CD4-positive, CD25-positive, alpha-beta regulatory T cell (primary cell): ENCODE data around the gene UBA3. TPM values are rescaled to one million over a fixed set of nuclear protein-coding genes. Genes with fewer than 3 reads are reported as not detected.

ENCODE experiments used
- ATAC-seq, 2 donors: fragments of 150-1000 bp; cut with Tn5 transposase; one replicate each; pipeline ENCODE4 v1.10.0; 2021; ENCODE audit warnings: low read depth in 2 of 2, moderate number of reproducible peaks in 2 of 2, moderate library complexity in 1 of 2
- DNase-seq, 3 donors: peaks; one replicate each; pipeline versions ENCODE4 v3.0.0 to v3.0.0-alpha.2; 2012 to 2022; ENCODE audit warnings: mixed read lengths in 1 of 3
- H3K27ac ChIP-seq: one replicate; pipeline ENCODE4 v1.7.0; 2013; ENCODE audit warnings: mild to moderate bottlenecking, low read length; ENCODE audit not compliant: insufficient read depth, poor library complexity, severe bottlenecking
- H3K27me3 ChIP-seq: one replicate; pipeline ENCODE4 v1.7.0; 2013; ENCODE audit warnings: low read length; ENCODE audit not compliant: control insufficient read depth, insufficient read depth
- H3K36me3 ChIP-seq: one replicate; pipeline ENCODE4 v1.7.0; 2013; ENCODE audit warnings: mild to moderate bottlenecking, low read length, moderate library complexity; ENCODE audit not compliant: control insufficient read depth, insufficient read depth
- H3K4me1 ChIP-seq: 2 replicates; pipeline ENCODE4 v1.7.0; 2013; ENCODE audit warnings: mild to moderate bottlenecking, low read length; ENCODE audit not compliant: insufficient read depth, control insufficient read depth, poor library complexity, severe bottlenecking
- H3K4me3 ChIP-seq: one replicate; pipeline ENCODE4 v1.7.0; 2013; ENCODE audit warnings: low read depth, mild to moderate bottlenecking, low read length, moderate library complexity
- H3K9me3 ChIP-seq, 2 experiments: 1 replicate in 1 of 2; 2 replicates in 1 of 2; pipeline ENCODE4 v1.7.0; 2013; ENCODE audit warnings: low read length in 2 of 2, mild to moderate bottlenecking in 1 of 2, moderate library complexity in 1 of 2; ENCODE audit not compliant: control insufficient read depth in 2 of 2
- H3K27ac Mint-ChIP-seq, 3 donors: one replicate each; pipeline ENCODE4 v1.8.0; 2020 to 2022; ENCODE audit warnings: mild to moderate bottlenecking in 3 of 3, mixed read lengths in 3 of 3, moderate library complexity in 2 of 3
- H3K27me3 Mint-ChIP-seq: one replicate; pipeline ENCODE4 v1.8.0; 2022; ENCODE audit warnings: mild to moderate bottlenecking, mixed read lengths
- H3K36me3 Mint-ChIP-seq: one replicate; pipeline ENCODE4 v1.8.0; 2020; ENCODE audit warnings: mixed read lengths
- H3K4me1 Mint-ChIP-seq, 4 donors: one replicate each; pipeline ENCODE4 v1.8.0; 2020 to 2022; ENCODE audit warnings: mixed read lengths in 4 of 4, mild to moderate bottlenecking in 1 of 4
- H3K4me3 Mint-ChIP-seq, 4 donors: one replicate each; pipeline ENCODE4 v1.8.0; 2020 to 2022; ENCODE audit warnings: mild to moderate bottlenecking in 4 of 4, mixed read lengths in 4 of 4, moderate library complexity in 3 of 4
- H3K9me3 Mint-ChIP-seq, 7 donors: one replicate each; pipeline ENCODE4 v1.8.0; 2020 to 2022; ENCODE audit warnings: mixed read lengths in 7 of 7, mild to moderate bottlenecking in 3 of 7, moderate library complexity in 2 of 7
- polyA plus RNA-seq, 4 donors: library from polyadenylated mRNA; unstranded; fragments of 300-500 nt; fragmentation: Illumina TruSeq; gene quantifications; one replicate each; pipeline ENCODE4 v1.2.3, GENCODE V29; 2021
- total RNA-seq: library from RNA; stranded (reverse); gene quantifications from one replicate; pipeline ENCODE4 v1.2.3, GENCODE V29; 2022

UBA3 gene
- 62.9 TPM for total RNA-seq
- 10 to 100 TPM; 51.9 to 75.5 (median 61.6) TPM for polyA plus RNA-seq

GRCh38 chr3:69080233-69080920, at the start of gene UBA3:
Gene UBA3 (minus strand): TSS chr3:69080365. CDS start chr3:69080353, 12 bp downstream.
- H3K9me3 ChIP-seq, result no peaks in the 10 kb centered on the region
- H3K4me3 Mint-ChIP-seq, result peak within 1 kb of the TSS; percentile 88 to 93 (median 92)
- H3K27me3 Mint-ChIP-seq, result no peaks in the 10 kb centered on the region
- peaks cover 6% of the 10 kb centered on the region for H3K36me3 ChIP-seq
- H3K4me3 ChIP-seq, result peak within 1 kb of the TSS; percentile 99
- no peaks in the 10 kb centered on the region for H3K27me3 ChIP-seq
- H3K27ac ChIP-seq, result peak within 1 kb of the TSS; percentile 92
- peaks cover 74% of the 10 kb centered on the region for H3K4me1 ChIP-seq
- peak; percentile 69 to 76 for ATAC-seq
- H3K4me1 Mint-ChIP-seq, result peaks cover 43 to 77% (median 56%) of the 10 kb centered on the region in 4 donors
- H3K27ac Mint-ChIP-seq, result peak within 1 kb of the TSS; percentile 96 to 99 (median 97)
- peak; percentile 88 to 95 (median 89) for DNase-seq
- H3K36me3 Mint-ChIP-seq, result peaks cover 3% of the 10 kb centered on the region
- no peaks in the 10 kb centered on the region for H3K9me3 Mint-ChIP-seq

- no peaks in the 10 kb centered on the region for H3K4me1 ChIP-seq
- no peaks in the 10 kb centered on the region for H3K4me1 Mint-ChIP-seq
- no peaks in the 10 kb centered on the region for H3K27me3 ChIP-seq
- no peak overlapping the region for H3K27ac ChIP-seq
- no peak overlapping the region for H3K27ac Mint-ChIP-seq
- DNase-seq (no peak), ATAC-seq (no peak)
- no peaks in the 10 kb centered on the region for H3K9me3 ChIP-seq
- H3K27me3 Mint-ChIP-seq, result no peaks in the 10 kb centered on the region
- H3K36me3 Mint-ChIP-seq, result no peaks in the 10 kb centered on the region
- no peak overlapping the region for H3K4me3 Mint-ChIP-seq
- H3K9me3 Mint-ChIP-seq, result peaks cover 0 to 2% (median 0%) of the 10 kb centered on the region in 7 donors
- no peak overlapping the region for H3K4me3 ChIP-seq
- no peaks in the 10 kb centered on the region for H3K36me3 ChIP-seq
Measured at GRCh38 chr3:69129531-69129930, 49.4 kb upstream of the UBA3 start.

GRCh38 chr3:69128509-69128908, 48.3 kb upstream of the UBA3 start:
- no peak overlapping the region for H3K4me3 ChIP-seq
- no peak overlapping the region for H3K4me3 Mint-ChIP-seq
- no peaks in the 10 kb centered on the region for H3K9me3 ChIP-seq
- no peak overlapping the region for H3K27ac Mint-ChIP-seq
- no peaks in the 10 kb centered on the region for H3K4me1 ChIP-seq
- DNase-seq (no peak), ATAC-seq (no peak)
- H3K27me3 ChIP-seq, result no peaks in the 10 kb centered on the region
- H3K27ac ChIP-seq, result no peak overlapping the region
- H3K27me3 Mint-ChIP-seq, result peaks cover 4% of the 10 kb centered on the region
- no peaks in the 10 kb centered on the region for H3K4me1 Mint-ChIP-seq
- H3K36me3 Mint-ChIP-seq, result no peaks in the 10 kb centered on the region
- peaks cover 0 to 2% (median 0%) of the 10 kb centered on the region in 7 donors for H3K9me3 Mint-ChIP-seq
- H3K36me3 ChIP-seq, result no peaks in the 10 kb centered on the region

- H3K36me3 Mint-ChIP-seq, result no peaks in the 10 kb centered on the region
- H3K27ac Mint-ChIP-seq, result no peak overlapping the region
- Histone ChIP-seq H3K27ac (no peak overlapping the region), H3K4me3 (no peak overlapping the region), H3K4me1 (no peaks in the 10 kb centered on the region), H3K36me3 (no peaks in the 10 kb centered on the region), H3K9me3 (no peaks in the 10 kb centered on the region), H3K27me3 (no peaks in the 10 kb centered on the region)
- DNase-seq (no peak), ATAC-seq (no peak)
- peaks cover 5% of the 10 kb centered on the region for H3K27me3 Mint-ChIP-seq
- H3K9me3 Mint-ChIP-seq, result peaks cover 0 to 1% (median 0%) of the 10 kb centered on the region in 7 donors
- no peaks in the 10 kb centered on the region for H3K4me1 Mint-ChIP-seq
- no peak overlapping the region for H3K4me3 Mint-ChIP-seq
Measured at GRCh38 chr3:69126999-69127398, 46.8 kb upstream of the UBA3 start.

GRCh38 chr3:69126216-69126615, 46.1 kb upstream of the UBA3 start:
- Mint-ChIP-seq H3K27me3 (peaks cover 5% of the 10 kb centered on the region), H3K4me1 (peaks cover 0 to under 1% (median 0%) of the 10 kb centered on the region in 4 donors), H3K36me3 (no peaks in the 10 kb centered on the region), H3K27ac (no peak overlapping the region), H3K9me3 (no peaks in the 10 kb centered on the region), H3K4me3 (no peak overlapping the region)
- no peak overlapping the region for H3K4me3 ChIP-seq
- DNase-seq (no peak), ATAC-seq (no peak)
- H3K27ac ChIP-seq, result no peak overlapping the region
- H3K9me3 ChIP-seq, result no peaks in the 10 kb centered on the region
- H3K36me3 ChIP-seq, result no peaks in the 10 kb centered on the region
- no peaks in the 10 kb centered on the region for H3K4me1 ChIP-seq
- H3K27me3 ChIP-seq, result no peaks in the 10 kb centered on the region

GRCh38 chr3:69122403-69122802, 42.2 kb upstream of the UBA3 start, which contains the start of gene LMOD3:
Gene LMOD3 (minus strand): TSS chr3:69122595. CDS start chr3:69122386, 209 bp downstream.
- no peak for ATAC-seq
- Mint-ChIP-seq H3K27ac (no peak within 1 kb of the TSS), H3K27me3 (peaks cover 9% of the 10 kb centered on the region), H3K9me3 (no peaks in the 10 kb centered on the region), H3K4me1 (peaks cover 4 to 9% (median 5%) of the 10 kb centered on the region in 4 donors), H3K4me3 (no peak within 1 kb of the TSS), H3K36me3 (no peaks in the 10 kb centered on the region)
- Histone ChIP-seq H3K9me3 (no peaks in the 10 kb centered on the region), H3K4me3 (no peak within 1 kb of the TSS), H3K36me3 (no peaks in the 10 kb centered on the region), H3K27ac (no peak within 1 kb of the TSS), H3K27me3 (no peaks in the 10 kb centered on the region), H3K4me1 (peaks cover 4% of the 10 kb centered on the region)
- DNase-seq, result no peak

- H3K4me1 Mint-ChIP-seq, result peaks cover 4 to 9% (median 5%) of the 10 kb centered on the region in 4 donors
Measured at GRCh38 chr3:69121950-69122349, 41.8 kb upstream of the UBA3 start.

GRCh38 chr3:69121513-69121912, 41.3 kb upstream of the UBA3 start:
- H3K9me3 Mint-ChIP-seq, result no peaks in the 10 kb centered on the region

More at GRCh38 chr3:69121950-69122349, 41.8 kb upstream of the UBA3 start:
- Mint-ChIP-seq H3K4me3 (no peak overlapping the region), H3K36me3 (no peaks in the 10 kb centered on the region), H3K27ac (no peak overlapping the region), H3K27me3 (peaks cover 9% of the 10 kb centered on the region), H3K9me3 (no peaks in the 10 kb centered on the region)
- H3K4me1 ChIP-seq, result peaks cover 4% of the 10 kb centered on the region
- no peaks in the 10 kb centered on the region for H3K9me3 ChIP-seq
- no peaks in the 10 kb centered on the region for H3K27me3 ChIP-seq
- no peak for ATAC-seq
- no peak overlapping the region for H3K4me3 ChIP-seq
- H3K36me3 ChIP-seq, result no peaks in the 10 kb centered on the region
- DNase-seq, result no peak
- H3K27ac ChIP-seq, result no peak overlapping the region

More at GRCh38 chr3:69121513-69121912, 41.3 kb upstream of the UBA3 start:
- Mint-ChIP-seq H3K27ac (no peak overlapping the region), H3K27me3 (peaks cover 9% of the 10 kb centered on the region), H3K36me3 (no peaks in the 10 kb centered on the region), H3K4me3 (no peak overlapping the region), H3K4me1 (peaks cover 4 to 9% (median 5%) of the 10 kb centered on the region in 4 donors)
- H3K27me3 ChIP-seq, result no peaks in the 10 kb centered on the region
- ATAC-seq (no peak), DNase-seq (no peak)
- no peak overlapping the region for H3K4me3 ChIP-seq
- H3K9me3 ChIP-seq, result no peaks in the 10 kb centered on the region
- H3K36me3 ChIP-seq, result no peaks in the 10 kb centered on the region
- no peak overlapping the region for H3K27ac ChIP-seq
- H3K4me1 ChIP-seq, result peaks cover 4% of the 10 kb centered on the region
